HG02759 (cell line): Measurements from ENCODE around the gene FMO3.

Experiments
- ATAC-seq: cut with Tn5 transposase; IDR thresholded peaks from one replicate; pipeline ENCODE4 v1.9.1; 2021; ENCODE audit warnings: mild to moderate bottlenecking, moderate library complexity; ENCODE audit not compliant: unreplicated experiment

Gene FMO3

GRCh38 chr1:171155484-171155883 lies 64.8 kb downstream of the FMO3 start:
- ATAC-seq: no peak

- no peak for ATAC-seq
Observed at GRCh38 chr1:171158096-171158495, 67.4 kb downstream of the FMO3 start.

GRCh38 chr1:171158551-171158950 lies 67.8 kb downstream of the FMO3 start:
- no peak for ATAC-seq

- no peak for ATAC-seq
Observed at GRCh38 chr1:171159148-171159547, 68.4 kb downstream of the FMO3 start.

GRCh38 chr1:171160211-171160610 lies 69.5 kb downstream of the FMO3 start:
- ATAC-seq: no peak

GRCh38 chr1:171160639-171161354 lies 70.1 kb downstream of the FMO3 start:
- no peak for ATAC-seq

GRCh38 chr1:171161431-171161830 lies 70.7 kb downstream of the FMO3 start:
- ATAC-seq: no peak

- no peak for ATAC-seq
Observed at GRCh38 chr1:171166361-171166760, 75.7 kb downstream of the FMO3 start.
